Measurements from ENCODE around the gene ZBTB25.

Gene ZBTB25

GRCh38 chr14:64475585-64476273 is 27.9 kb downstream of the ZBTB25 start:
- no peak for DNase-seq (ENCODE audit: low read depth)

GRCh38 chr14:64474698-64475097 is 28.9 kb downstream of the ZBTB25 start:
- no peak for DNase-seq (ENCODE audit: low read depth)

GRCh38 chr14:64474041-64474440 is 29.6 kb downstream of the ZBTB25 start:
- DNase-seq (ENCODE audit: low read depth) = no peak

DNA sequence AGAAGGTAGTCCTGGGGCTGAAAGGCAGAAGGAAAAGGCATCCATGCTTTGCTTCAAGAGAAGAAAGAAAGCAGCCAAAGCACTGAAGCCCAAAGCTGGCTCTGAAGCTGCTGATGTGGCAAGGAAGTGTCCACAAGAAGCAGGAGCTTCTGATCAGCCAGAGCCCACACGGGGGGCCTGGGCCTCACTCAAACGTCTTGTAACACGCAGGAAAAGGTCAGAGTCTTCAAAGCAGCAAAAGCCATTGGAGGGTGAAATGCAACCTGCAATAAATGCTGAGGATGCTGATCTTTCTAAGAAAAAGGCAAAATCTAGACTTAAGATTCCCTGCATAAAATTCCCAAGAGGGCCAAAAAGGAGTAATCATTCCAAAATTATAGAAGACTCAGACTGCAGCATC is 35.2 kb downstream of the ZBTB25 start:
- no peak for DNase-seq (ENCODE audit: low read depth)

- DNase-seq (ENCODE audit: low read depth) = no peak
Measured at GRCh38 chr14:64467566-64467965, 36.1 kb downstream of the ZBTB25 start.

DNA sequence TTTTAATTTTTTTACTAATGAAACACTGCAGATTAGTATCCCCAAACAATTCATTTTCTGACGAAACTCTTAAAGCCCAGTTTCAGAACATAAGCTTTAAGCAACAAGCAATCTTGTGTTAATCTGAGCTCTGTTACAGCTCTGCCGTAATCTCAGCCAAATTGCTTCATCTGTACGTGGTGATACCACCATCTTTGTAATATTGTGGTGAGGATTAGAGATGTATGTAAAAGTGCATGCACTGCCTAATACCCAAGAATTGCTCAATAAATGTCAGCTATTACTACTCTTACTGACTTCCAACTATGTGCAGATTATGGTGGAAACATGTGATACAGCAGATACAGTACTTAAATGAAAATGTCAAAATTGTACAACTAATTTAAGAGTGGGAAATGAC is 36.5 kb downstream of the ZBTB25 start:
- DNase-seq (ENCODE audit: low read depth) = no peak

- DNase-seq (ENCODE audit: low read depth) = no peak
Measured at GRCh38 chr14:64465831-64466554, 37.6 kb downstream of the ZBTB25 start.

DNA sequence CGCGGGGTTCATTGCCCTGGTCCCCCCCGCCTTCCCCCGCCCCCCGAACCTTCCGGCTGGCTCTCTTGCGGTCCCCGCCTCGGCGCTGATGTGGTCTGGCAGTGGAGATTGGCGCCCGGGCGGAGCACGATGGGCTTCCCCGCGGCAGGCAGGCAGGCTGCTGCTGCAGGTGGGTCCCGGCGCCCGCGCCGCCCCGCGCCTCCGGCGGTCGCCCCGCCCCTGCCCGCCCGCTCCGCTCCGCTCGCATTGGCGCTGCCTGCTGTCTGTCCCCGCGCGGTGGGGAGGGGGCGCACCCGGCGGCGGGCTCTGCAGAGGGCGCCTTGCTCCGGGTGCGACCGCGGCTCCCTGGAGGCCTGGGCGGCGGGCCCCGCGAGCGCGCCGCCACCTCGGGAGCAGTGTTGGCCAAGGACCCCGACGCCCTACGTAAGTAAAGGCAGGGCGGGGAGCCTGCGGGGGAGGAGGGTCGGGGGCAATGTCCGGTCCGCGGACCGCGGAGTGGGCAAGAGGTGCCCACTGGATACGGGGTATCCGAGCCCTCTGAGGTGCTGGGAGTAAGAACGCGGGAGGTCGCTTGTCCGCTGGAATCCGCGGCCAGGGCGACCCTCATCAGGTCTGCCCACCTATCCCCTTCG is 38.3 kb downstream of the ZBTB25 start, which contains the start of gene AKAP5:
Gene AKAP5 (plus strand): TSS at position 309 of the 632 bp plus-strand sequence. CDS start 2,896 bp downstream, outside the sequence.
- DNase-seq (ENCODE audit: low read depth) = peak; percentile 25

GRCh38 chr14:64464651-64465050 is 39.0 kb downstream of the ZBTB25 start:
- no peak for DNase-seq (ENCODE audit: low read depth)

DNA sequence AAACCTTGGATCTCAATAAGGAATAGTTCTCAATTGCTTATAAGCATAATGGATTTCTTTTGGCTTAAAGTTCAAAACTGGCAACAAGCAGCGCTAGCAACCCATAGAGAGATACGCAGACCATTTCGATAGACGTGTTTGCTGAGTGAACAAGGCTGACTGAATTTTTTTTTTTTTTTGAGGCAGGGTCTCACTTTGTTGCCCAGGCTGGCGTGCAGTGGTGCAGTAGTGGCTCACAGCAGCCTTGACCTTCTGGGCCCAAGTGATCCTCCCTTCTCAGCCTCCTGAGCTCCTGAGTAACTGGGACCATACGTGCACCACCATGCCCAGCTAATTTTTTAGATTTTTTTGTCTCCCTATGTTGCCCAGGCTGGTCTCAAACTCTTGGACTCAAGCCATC is 39.8 kb downstream of the ZBTB25 start:
- no peak for DNase-seq (ENCODE audit: low read depth)

- no peak for DNase-seq (ENCODE audit: low read depth)
Measured at GRCh38 chr14:64463195-64463594, 40.4 kb downstream of the ZBTB25 start.

GRCh38 chr14:64461221-64461620 is 42.4 kb downstream of the ZBTB25 start:
- no peak for DNase-seq (ENCODE audit: low read depth)

DNA sequence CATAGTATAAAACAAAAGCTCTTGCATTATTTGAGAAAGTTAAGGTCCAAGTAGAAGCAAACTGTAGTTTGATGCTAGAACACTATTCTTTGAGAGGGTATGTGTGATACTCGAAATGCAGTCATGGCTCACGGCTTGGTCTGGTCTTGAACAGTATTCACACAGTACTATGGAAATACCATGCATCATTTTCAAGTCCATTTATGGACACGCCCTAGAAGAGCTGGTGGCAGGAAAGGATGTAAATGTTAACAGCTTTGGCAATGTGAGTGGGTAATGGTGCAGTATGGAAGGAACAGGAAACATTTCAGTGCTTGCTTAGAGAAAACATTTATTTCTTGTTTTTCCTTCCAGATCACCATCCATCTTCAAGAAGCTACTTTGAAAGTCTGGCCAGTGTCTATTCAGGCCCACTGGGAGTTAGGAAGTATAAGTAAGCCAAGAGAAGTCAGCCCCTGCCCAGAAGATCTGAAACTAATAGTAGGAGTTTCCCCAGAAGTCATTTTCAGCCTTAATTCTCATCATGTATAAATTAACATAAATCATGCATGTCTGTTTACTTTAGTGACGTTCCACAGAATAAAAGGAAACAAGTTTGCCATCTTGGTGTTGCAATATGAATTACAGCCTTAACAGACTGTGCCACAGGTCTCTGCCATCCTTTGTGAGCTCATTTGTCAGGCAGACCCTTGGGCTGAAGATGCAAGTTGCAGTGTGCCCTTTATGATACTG is 44.1 kb downstream of the ZBTB25 start:
- no peak for DNase-seq (ENCODE audit: low read depth)

- DNase-seq (ENCODE audit: low read depth) = no peak
Measured at GRCh38 chr14:64454671-64455070, 49.0 kb downstream of the ZBTB25 start.

- no peak for DNase-seq (ENCODE audit: low read depth)
Measured at GRCh38 chr14:64450255-64450654, 53.4 kb downstream of the ZBTB25 start.

DNA sequence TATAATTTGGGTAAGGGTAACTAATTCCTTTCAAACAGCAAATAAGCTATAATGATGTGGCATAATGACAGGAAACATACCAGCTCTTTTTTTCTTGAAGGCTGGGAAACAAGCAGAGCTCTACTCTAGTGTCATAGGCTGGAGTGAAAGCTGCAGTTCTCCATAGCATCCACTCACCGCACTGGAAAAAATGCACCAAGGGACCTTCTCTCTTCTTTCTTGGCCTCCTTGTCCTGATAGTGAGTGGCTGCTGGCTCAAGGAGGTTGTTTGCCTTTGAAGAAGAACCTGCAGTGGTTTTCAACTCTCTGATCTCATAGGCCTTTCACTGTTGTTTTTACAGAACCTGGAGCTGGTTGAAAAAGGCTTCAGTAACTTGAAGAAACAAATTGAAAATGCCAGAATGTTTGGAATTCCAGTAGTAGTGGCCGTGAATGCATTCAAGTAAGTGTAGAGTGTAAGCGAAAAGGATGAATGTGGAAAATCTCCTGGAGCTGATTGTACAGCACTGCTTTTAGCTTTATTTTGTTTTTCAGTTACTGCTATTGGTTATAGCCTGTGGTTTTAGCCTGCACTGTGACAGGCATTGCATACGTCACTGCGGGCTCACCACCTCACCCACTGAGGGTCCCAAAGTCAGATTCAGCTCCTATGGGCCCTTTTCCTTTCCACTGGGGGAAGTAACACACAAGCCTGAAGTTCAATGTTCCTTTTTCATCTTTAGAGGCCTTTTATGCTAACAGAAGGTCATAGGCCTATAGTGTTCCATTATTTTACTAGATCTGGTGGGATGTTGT is 55.6 kb downstream of the ZBTB25 start:
- no peak for DNase-seq (ENCODE audit: low read depth)

DNA sequence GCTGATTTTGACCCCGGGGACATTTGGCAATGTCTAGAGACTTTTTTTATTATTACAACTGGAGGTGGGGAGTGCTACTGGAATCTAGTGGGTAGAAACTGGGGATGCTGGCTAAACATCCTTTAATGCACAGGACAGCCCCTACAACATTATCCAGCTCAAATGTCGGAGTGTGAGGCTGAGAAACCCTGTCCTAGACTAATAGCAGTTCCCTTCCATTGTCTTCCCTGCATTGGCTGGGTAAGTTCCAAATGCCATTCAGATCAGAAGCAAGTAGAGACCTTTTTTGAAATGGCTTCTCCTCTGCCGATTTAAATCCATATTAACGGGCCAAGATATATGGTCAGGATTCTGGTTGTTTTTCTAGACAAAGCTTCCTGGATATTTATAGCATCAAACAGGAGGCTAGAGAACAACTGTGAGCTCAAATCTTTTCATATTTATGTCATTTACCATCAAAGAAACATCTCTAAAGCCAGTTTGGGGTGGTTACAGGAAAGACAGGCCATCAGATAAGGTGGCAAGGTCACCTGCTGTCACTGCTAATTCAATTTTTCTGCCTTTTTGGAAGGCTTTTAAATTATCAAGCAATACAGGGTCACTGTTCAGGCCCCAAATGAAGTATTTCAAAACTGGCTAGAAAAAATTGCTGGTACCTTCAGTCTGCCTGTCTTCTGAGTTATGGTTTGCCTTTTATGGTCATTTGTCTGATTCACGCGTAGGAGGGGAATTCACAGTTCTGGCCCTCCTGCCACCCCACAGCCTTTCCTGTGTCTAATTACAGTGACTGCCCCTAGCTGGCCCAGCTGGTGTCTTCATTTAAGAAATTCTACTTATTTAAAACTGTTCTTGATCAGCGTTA is 58.4 kb downstream of the ZBTB25 start:
- DNase-seq (ENCODE audit: low read depth) = no peak

GRCh38 chr14:64444140-64444539 is 59.5 kb downstream of the ZBTB25 start:
- no peak for DNase-seq (ENCODE audit: low read depth)

DNA sequence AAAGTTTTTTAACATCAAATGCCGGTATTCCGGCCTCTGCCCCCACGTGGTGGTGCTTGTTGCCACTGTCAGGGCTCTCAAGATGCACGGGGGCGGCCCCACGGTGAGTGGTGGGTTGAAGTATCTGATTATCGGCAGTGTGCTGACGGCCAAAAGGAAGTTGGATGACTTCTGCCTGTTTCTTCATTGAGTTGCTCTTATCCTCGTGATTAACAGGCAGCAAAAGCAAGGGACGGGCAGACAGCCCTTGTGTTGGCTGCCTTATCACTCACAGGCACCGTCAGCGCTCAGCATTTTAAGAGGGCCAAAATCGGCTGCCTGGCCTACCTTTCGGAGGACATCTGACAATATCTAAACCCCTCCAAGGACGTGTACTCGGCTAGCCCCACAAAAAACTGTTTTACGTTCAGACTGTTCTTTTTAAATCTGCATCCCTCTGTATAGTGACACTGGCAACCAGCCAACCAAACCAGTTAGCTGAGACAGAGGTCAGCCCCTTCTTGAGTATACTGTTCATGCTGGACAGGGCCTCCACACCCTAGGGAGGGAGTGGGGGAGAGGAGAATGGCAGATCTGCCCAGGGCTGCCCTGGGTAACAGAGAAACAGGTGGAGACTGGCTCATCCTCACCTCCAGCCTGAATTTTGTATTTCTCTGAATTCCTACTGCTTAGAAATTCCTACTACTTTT is 61.2 kb downstream of the ZBTB25 start:
- DNase-seq (ENCODE audit: low read depth) = no peak

GRCh38 chr14:64440494-64440893 is 63.1 kb downstream of the ZBTB25 start:
- DNase-seq (ENCODE audit: low read depth) = no peak
